Stimulated activated CD8-positive, alpha-beta memory T cell treated with anti-CD3 and anti-CD28 coated beads, Interleukin-15, amount 100 ng/mL, for 1 hour (primary cell): ENCODE data around the gene ZNF362.

Source experiments
- DNase-seq: peaks from one replicate; pipeline ENCODE4 v3.0.0-alpha.2; 2020; ENCODE audit warnings: low read depth

The ZNF362 gene

DNA sequence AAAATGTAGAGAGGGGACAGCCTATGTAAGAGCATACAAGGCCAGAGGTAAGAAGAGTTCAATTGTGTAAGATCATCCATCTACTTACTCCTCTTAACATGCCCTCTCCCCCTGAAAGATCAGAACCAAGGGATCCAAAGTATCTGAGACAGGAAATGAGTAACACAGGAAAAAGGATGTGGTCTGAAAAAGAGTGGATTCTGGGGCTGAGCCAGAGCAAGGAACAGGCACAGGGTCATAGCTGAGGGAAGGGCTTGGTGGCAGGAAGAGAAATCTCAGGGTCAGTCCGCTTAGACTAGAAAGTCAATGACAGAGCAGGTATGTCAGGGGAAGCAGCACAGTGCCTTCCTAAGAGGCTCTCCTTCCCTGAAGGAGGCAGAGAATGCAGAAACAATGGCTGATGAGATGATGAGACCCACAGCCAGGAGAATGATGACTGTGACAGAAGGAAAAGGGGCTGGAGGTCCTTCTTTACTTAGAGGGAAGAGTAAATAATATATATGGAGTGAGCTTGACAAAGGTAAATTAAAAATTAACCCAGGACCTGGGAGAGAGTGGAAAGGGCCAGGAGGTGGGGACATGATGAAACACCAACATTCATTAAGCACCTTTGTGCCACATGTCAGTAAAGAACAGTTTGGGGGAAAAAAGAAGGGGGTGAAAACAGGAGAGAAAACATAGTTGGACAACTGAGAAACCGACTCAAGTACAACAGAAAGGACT is 90.8 kb downstream of the ZNF362 start:
- DNase-seq, result no peak

DNA sequence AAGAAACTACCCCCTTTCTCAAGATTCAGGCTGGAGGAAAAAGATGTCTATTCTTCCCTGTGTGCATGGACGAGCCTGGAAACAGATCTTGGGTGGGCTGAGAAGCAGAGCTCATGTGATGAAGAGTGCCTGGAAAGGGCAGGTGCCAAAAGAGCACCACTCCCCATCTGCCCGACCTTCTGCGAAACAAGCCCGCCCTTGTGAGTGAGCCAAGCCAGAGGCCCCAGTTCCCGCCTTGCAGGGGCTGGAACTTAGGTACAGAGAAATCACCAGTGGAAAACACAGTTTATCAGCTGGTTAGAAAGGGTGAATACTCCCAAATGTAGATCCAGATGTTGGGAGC is 91.3 kb downstream of the ZNF362 start:
- no peak for DNase-seq

DNA sequence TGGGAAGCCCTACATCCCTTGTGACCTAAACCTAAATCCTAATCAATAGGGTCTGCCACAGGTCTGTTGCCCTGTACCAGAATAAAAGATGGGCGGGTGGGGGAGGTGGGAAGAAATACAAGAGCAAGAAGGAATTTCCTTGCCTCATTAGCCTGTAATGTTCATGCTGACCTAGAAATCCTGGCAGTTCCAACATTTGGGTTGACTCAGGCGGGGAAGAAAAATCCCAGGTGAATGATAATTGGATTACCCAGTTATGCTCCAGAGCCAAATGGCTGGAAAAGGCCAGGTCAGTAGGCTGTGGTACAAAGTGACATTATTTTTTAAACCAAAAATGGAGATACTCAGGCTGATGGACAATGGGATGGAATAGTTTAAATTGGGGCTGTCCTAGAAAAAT is 91.9 kb downstream of the ZNF362 start:
- DNase-seq, result no peak

DNA sequence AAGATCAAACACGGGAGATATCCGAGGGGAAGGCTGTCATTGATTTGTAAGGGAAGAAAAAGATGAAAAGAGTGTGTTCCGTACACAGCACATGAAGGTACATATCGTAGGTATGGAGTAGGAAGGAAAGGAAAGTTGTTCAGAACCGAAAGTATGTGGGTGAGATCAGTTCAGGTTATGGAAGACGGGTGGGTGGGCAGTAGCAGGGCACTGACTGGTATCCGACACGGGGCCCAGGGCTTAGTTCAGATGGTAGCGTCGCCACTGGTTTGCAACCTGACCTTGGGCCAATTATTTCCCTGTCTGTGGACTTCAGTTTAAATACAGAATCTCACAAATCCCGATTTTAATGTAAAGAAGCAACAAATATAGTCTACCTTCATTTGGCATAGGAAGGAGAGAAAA is 92.4 kb downstream of the ZNF362 start:
- no peak for DNase-seq

DNA sequence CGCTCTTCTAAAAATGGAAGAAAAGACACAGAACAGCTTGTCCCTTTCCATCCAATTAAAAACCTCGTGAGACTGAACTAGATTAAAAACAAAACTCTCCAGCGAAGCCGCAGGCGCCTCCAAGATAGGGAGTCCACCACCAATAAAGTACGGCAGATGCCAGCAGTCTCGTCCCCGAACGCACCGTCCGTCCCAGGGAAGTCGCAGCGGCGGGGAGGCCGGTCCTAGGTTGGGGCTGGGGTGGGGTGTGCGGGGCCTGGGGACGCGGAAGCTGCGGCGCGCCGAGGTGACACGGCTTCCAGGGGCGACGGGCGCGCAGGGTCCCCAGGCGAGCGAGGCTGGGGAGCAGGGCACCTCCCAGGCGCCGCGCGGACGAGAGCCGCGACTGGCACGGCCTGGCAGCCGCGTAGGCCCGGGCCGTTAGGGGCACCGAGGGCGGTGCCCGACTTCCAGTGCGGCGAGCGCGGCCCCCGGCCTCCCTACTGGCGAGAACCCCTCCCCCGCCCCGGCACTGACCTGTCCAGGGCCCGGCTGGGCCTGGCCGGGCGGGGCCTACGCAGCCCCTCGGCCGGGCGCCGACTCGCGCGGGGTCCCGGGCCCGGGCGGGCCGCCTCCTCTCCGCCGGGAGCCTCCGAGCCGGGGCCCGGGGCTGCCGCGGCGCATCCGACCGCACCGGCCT is 92.9 kb downstream of the ZNF362 start:
- no peak for DNase-seq

DNA sequence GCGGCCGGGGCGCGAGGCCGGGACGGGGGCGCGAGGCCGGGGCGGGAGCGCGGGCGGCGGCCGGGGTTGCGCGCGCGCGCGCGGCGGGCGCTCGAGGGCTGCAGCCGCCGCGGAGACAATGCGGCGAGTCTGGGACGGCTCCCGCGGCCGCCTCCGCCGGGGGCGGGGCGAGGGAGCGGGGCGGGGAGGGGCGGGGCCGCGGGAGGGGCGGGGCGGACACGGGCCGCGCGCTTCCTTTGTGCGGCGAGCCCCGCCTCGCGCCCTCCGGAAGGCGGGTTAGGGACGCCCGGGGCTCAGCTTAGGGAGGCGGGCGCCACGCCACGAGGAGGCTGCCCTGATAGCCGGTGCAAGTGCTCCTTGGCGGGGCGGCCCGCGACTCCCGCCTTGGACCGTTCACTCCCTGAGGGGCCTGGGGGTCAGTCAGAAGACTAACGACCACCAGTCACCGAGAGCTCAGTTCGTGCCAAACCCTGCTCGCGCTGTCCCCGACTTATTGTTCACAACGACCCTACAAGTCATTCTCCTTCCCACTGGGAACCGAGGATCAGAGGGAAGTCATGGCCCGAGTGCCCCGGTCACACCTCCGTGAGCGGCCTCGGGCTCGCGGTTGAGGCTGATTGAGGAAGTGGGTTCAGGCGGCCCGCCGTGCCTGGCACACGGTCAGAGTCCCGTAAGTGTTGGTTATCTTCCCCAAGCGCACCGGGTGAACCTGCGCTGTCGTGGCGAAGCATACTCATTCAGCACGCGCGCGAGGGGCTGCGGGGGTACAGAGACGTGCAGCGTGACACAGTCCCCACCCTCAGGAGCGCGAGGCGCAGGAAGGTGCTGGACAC is 93.7 kb downstream of the ZNF362 start:
- DNase-seq, result peak; percentile 44
